ENCODE data around the gene EFHD2.
"Not testable (repeated sequence)": the region's sequence is repeated elsewhere in the genome, so short reads cannot be mapped to it uniquely, and the experiment has no call there.

Gene EFHD2

DNA sequence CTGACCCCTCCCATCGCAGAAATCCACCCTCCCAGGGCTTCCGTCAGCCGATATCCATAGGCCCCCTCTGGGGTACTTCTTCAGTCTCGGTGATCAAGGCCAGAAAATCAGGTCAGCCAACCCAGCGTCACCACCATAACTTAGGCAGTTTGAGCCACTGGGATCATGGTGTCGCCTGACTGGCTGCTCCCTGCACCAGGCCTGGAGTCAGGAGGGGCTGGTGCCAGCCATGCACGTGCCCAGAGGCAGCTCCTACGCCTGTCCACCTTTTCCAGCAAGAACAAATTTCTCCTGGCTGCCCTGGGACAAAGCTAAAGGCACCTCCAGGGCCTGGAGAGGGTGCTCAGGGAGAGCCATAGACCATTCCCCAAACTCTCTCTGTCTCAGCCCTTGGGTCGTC, 23.8 kb downstream of the EFHD2 start:
- DNase-seq = no peak

DNA sequence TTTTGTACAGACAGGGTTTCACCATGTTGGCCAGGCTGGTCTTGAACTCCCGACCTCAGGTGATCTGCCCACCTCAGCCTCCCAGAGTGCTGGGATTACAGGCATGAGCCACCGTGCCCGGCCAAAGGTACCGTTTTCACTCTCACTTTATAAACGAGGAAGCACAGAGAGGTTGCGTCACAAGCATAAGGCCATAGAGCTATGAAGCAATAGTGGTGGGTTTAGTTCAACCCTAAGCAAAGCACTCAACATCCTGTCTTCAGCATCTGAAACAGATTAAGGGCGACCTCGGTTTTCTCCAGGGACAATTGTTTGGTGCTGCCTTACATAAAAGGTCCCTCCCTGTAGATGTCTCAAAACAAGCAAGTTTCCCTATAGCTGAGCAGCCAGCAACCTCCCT, 25.1 kb downstream of the EFHD2 start:
- not testable (repeated sequence) for DNase-seq

DNA sequence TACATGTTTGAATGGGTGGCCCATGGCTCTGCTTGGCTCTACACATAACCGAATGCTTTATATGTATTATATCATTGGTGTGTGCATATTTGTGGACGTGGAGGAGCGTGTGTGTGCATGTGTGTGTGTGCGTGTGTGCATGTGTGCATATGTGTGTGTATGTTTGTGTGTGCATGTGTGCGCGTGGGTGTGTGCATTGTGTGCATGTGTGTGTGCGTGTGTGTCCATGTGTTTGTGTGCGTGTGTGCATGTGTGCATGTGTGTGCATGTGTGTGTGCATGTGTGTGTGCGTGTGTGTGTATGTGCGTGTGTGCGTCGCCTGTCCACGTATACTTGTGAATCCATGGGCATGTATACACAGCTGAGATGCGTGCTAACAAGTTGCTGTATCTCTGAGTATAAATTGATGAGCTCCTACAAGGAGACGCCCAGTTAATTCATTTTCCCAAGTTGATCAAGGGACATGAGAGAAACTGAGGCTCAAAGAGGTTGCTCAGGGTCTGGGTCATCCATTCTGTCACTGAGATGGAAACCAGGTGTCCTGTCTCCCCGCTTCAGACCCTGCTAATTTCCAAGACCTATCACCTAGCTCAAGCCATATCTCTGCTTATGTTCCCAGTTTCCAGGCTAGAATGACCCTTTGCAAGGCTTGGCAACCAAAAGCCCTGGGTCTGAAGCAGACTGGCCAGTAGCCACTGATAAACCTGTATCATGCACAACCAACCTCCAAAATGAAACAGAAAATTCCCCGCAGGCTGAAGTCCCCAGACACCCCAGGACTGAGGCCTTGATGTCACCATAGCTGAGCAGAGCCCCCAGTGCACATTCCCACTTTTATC, 25.8 kb downstream of the EFHD2 start:
- no peak for DNase-seq

DNA sequence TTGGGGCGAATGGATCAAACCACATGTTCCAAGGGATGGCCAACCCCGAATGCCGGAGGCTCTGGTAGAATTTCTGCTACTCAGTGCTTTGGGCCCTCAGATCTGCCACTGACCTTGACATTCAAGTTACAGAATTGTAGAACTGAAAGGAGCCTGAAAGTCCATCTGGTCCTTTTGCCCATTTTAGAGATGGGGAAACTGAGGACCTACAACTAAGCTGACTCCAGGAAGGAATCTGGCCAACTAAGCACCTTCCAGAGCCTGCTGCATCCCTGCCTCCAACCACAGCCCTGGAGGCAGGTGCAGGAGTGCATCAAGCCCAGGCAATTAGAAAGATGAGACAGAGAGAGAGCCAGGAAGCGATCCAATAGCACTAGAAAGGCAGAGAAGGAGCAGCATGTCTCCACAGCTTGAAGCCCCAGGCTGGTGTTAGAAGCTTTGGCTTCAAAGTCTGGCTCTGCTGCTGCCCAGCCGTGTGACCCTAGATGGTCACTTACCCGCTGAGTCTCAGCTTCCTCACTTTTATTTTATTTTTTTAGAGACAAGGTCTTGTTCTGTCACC, 27.3 kb downstream of the EFHD2 start:
- no peak for DNase-seq

DNA sequence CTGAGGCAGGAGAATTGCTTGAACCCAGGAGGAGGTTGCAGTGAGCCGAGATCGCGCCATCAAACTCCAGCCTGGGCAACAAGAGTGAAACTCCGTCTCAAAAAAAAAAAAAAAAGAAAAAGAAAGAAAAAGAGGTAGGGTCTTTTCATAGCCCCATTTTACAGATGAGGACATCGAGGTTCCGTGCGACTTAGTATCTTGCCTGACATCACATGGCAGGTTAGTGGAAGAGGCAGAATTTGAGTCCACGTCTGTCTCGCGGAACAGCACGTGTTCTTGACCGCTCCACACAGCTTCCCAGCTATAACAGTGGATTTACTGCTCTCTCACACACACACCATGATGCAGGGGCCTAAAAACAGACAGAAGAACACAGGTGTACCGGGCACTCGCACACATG, 29.6 kb downstream of the EFHD2 start:
- no peak for DNase-seq

DNA sequence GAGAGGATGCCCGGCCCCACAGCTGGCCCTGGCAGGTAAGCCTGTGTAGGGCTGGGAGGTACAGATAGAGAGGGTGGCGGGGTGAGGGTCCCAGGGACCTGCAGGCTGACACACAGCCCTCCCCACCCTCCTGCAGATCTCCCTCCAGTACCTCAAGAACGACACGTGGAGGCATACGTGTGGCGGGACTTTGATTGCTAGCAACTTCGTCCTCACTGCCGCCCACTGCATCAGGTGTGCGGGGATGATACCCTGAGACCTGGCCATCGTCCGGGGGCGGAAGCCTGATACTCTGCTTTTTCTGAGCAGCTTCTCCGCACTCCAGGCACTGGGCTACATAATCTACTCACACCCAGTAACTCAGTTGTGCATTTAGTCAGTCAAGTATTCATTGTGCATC, 30.7 kb downstream of the EFHD2 start:
- no peak for DNase-seq

DNA sequence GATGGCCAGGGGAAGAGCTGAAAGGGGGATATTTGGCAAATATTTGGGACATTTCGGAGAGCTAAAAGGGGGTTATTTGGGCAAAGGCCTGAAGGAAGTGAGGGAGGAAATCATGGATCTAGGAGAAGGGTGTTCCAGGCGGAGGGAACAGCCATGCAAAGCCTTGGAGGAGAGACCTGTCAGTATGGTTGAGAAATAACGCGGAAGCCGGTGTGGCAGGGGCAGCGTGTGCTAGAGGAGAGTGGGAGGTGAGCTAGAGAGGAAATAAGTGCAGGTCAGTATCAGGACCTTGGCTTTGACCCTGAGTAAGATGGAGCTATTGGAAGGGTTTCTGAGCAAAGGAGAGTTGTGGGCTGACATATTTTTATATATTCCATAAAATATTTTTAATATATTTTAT, 31.6 kb downstream of the EFHD2 start:
- DNase-seq = no peak

DNA sequence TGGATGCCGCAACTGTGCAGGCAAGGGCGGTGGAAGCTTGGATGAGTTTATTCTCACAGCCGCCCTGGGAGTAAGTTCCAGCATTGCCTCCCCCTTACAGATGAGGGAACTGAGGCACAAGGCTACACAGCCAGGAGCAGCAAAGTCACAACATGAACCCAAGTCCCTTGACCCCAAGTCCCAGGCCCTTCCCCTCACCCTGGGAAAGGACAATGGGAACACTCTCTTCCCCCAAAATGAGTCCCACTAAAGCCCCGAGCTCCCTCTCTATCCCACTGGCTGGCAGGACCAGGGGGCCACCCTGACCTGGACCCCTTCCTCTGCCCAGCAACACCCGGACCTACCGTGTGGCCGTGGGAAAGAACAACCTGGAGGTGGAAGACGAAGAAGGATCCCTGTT, 32.4 kb downstream of the EFHD2 start:
- no peak for DNase-seq

DNA sequence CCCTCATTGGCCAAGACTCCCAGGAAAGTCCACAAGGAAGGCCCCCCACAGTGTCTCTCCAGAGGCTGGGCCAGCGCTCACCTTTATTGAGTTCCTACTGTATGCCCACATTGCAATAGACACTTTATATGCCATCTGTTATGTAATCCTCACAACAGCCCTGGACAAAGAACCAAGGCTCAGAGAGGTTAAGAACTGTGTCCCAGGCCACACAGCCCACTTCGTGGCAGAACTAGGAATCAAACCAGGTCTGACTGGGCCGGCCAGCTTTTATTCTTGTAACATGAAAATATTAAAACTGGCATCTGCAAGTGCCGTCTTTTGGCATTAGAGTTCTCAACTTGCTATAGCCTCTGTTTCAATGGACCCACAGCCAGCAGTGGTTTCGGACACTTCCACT, 33.1 kb downstream of the EFHD2 start:
- DNase-seq = no peak

DNA sequence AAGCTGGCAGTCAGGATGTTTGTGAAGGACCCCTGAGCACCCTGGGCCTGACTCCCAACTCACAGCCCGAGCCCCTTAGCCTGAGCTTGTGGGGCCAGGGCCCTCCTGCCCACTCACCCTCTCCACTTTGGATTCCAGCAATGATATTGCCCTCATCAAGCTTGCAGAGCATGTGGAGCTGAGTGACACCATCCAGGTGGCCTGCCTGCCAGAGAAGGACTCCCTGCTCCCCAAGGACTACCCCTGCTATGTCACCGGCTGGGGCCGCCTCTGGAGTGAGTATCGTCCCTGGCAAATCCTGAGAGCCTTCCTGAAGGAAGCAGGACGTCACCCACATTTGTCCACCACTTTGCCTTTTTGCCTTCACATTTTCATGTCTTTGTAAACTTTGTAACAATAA, 33.6 kb downstream of the EFHD2 start:
- no peak for DNase-seq

DNA sequence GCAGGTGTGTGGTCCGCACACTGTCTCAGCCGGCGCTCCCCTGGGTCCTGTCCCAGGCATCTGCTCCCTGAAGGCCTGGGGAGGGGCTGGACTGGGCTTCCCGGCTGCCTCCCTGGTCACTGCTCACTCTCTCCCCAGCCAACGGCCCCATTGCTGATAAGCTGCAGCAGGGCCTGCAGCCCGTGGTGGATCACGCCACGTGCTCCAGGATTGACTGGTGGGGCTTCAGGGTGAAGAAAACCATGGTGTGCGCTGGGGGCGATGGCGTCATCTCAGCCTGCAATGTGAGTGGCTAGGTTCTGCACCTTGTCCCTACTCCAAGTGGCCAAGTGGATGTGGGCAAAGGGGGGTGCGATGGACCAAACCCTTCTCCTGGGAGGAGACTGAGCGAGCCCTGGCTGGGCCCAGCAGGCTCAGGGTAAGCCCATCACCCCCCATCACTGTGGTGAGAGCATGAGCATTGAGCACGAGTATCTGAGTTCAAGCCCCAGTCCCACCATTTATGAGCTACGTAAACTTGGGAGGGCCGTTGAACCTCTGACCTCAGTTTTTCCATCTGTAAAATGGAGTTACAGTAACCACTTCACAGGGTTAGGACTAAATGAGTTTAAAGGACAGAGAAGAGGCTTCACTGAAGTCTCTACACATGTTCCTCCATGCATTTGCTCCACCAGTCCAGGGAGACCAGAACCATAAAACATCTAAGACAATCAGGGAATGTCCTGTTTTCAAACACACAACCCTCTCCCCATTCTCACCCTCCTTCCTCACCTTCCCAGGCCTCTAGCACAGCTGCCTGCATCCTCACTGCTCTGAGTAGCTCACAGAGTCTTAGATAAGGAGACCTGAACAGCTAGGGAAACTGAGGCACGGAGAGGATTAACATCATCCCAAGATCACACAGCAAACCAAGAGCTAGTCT, 35.0 kb downstream of the EFHD2 start:
- no peak for DNase-seq

DNA sequence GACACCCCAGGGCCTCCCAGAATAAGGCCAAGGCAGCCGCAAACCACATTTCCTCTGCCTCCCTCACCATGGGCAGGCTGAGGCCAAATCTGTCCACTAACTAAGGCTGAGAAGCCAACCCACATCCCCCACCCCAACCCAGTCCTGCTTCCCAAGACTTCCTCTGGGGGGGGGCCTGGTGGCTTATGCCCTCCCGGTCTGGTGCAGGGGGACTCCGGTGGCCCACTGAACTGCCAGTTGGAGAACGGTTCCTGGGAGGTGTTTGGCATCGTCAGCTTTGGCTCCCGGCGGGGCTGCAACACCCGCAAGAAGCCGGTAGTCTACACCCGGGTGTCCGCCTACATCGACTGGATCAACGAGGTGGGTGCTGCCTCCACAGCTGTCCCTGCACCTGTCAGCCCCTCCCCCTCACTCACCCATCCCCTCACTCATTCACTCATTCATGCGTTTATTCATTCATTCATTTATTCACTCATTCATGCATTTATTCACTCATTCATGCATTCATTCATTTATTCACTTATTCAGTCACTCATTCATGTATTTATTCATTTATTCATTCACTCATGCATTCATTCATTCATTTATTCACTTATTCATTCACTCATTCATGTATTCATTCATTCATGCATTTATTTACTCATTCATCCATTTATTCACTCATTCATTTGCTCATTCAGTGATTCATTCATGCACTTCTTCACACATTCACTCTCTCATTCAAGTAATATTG, 35.9 kb downstream of the EFHD2 start:
- no peak for DNase-seq

DNA sequence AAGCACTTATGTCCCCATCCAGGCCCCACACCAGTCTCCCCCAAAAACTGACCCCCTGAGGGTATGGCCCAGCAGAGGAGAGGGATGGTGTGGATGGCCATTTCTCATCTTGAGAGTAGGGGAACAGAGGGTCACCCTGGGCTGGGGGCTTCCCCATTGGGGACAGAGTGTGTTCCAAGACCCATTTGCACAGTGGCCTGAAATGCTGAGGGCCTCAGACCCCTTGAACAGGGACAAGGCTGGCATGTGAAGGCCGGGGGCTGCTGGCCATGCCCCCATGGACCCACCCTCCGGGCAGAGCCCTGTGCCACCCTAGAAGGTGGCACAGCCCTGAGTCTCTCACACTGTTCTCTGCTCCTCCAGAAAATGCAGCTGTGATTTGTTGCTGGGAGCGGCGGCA, 36.5 kb downstream of the EFHD2 start:
- no peak for DNase-seq

DNA sequence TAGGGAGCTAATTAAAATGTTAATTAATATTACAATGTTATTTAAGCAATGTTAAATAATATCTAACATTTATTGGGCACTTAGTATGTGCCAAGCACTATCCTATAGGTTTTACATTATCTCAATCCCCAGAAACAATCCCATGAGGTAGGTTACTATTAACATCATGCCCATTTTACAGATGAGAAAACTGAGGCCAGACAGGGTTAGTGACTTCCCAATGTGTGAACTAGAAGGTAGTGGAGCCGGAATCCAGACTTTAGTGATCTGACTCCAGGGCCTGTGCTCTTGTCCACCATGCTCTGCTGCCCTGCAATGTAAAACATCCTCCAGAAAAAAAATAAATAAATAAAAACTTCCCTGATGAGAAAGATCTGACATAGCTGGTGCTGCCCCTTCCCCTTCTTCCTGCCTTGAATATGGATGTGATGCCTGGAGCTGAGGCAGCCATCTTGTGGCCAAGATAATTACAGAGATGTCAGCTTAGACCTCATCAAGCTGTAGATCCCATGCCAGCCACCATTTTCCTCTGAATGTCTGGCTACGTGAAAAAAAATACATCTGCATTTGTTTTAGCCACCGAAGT, 39.3 kb downstream of the EFHD2 start:
- DNase-seq = no peak

DNA sequence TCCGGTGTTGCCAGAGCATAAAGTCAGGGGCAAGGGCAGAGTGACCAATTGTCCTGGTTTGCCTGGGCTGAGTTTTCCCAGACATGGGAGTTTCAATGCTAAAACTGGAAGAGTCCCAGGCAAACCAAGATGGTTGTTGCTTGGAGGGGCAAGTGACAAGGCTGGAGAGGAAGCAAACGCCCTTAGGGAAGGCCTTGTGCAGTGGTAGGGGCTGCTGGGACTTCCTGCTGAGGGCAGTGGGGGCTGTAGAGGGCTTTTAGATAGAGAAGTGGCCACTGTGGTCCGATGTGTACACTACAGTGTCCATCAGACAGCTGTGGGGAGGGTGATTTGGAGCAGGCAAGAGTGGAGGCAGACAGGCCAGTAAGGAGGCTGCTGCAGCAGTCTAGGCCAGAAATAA, 39.9 kb downstream of the EFHD2 start:
- DNase-seq = no peak

DNA sequence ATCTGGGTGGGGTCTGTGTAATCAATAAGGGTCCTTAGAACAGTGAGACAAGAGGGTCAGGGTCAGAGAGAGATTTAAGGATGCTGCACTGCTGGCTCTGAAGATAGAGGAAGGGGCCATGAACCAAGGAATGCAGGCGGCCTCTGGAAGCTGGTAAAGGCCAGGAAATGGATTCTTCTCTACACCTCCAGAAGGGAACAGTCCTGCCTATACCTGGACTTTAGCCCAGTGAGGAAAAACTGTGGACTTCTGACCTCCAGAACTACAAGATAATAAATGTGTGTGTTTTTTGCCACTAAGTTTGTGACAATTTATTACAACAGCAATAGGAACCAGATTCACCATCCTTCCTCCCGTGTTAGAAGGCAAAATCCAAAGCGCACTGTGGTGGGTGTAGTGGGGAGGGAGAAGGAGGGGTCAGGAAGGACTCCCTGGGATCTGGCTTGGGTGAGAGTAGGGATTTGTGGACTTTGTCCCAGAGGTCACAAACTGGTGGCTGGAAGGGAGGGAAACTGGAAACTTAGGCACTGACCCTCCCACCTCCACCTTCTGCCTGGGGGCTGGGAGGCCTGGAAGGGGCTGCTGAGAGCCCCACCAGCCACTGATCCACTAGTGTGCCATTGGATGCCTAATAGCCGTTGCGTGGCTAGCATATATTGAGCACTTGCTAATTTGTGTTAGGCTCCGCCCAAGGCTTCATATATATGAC, 41.5 kb downstream of the EFHD2 start:
- DNase-seq = no peak

DNA sequence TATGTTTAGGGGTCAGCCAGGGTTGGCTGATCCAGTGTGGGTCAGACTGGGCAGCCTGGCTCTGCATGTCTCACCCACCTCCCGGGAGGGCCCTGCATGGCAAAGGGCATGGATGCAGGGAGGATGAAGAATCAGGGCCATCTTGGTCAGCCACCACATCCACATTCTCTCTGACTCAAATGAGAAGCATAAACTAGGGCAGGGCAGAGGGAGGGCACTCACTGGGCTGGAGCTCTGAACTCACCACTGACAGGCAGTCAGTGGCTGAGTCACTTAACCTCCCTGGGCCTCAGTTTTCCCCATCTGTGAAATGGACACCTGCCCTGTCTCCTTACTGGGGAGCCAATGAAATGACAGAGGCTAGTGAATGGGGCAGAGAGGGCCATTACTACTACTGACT, 42.5 kb downstream of the EFHD2 start:
- DNase-seq = no peak

DNA sequence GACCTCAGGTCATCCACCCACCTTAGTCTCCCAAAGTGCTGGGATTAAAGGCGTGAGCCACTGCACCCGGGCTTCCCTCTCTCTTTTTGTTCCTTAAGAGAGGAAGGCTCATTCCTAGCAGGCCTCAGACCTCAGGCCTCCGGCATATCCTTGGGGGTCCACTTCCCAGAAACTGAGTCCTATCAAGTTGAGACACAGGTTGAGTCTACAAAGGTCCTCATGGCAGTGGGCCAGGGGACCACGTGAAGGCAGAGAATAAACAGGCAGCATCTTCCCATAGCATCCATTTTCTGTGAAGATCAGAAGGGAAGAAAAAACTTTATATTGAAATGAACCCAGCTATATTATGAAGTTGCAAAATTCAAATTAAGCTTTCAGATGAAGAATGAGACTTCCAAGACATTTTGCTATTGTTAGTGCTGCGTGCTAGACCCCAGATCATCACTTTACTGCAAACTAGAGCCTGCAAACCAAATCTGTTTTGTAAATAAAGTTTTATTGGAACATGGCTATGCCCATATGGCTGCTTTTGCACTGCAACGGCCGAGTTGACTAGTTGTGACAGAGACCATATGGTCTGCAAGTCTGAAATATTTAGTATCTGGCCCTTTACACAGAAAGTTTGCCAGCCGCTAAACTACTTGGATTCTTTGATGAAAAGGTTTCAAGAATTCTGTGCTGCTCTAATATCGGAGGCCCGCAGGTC, 43.3 kb downstream of the EFHD2 start:
- no peak for DNase-seq

DNA sequence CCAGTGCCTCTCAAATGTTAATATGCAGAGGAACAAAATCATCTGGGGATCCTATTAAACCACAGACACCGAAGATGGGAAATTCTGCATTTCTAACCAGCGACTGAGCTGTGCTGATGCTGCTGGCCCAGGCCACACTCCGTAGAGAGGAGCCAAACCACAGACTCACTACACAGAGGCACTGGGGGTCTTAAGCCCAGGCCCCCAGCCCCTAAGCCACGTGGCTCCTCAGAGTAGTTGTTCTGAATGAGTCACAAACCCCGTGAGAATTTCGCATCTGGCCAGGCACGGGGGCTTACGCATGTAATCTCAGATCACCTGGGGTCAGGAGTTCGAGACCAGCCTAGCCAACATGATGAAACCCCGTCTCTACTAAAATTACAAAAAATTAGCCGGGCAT, 44.0 kb downstream of the EFHD2 start:
- no peak for DNase-seq

DNA sequence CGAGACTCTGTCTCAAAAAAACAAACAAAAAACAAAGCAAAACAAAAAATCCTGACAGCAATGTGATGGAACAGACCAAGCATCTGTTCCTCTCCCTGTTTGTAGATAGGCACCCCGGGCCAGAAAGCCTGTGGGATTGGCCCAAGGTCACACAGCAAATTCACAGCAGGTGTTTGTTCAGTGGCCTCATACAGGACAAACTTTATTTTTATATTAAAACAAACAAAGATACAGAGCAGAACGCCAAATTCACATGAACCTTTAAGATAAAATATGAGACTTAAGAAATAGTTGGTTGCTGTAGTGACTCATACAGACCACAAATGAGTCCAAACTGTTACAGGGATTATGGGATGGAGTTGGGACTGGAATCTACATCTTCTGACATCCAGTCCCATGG, 44.6 kb downstream of the EFHD2 start:
- no peak for DNase-seq

DNA sequence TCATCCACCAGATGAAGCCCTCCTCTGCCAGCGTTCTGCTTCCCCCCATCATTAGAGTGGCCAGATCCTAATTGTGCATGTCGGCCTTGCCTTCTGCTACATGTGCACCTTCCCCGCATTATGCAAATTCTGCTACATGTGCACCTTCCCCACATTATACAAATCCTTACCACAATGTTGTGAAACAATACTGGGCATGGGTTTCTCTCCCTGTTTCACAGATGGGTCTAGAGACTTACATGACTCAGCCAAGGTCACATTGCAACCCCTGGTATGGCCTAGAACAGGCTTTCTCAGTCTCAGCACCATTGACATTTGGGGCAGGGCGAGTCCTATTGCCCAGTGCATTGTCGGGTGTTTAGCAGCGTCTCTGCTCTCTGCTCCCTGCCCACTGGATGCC, 45.8 kb downstream of the EFHD2 start:
- DNase-seq = no peak
